Muscle layer of colon (tissue), 2 donors: ENCODE results near the gene TCF7L2.
"Not testable (repeated sequence)": the region's sequence is repeated elsewhere in the genome, so short reads cannot be mapped to it uniquely, and the experiment has no call there.

Experiments
- H3K27ac ChIP-seq: one replicate; pipeline ENCODE4 v1.7.0; 2013; ENCODE audit warnings: low read depth, mild to moderate bottlenecking, low read length, moderate library complexity
- H3K27me3 ChIP-seq, 2 donors: one replicate each; pipeline ENCODE4 v1.7.0; 2013; ENCODE audit warnings: low read length in 2 of 2, mild to moderate bottlenecking in 2 of 2; ENCODE audit not compliant: insufficient read depth in 2 of 2, control insufficient read depth in 1 of 2
- H3K36me3 ChIP-seq: one replicate; pipeline ENCODE4 v1.7.0; 2013; ENCODE audit warnings: mild to moderate bottlenecking, low read length; ENCODE audit not compliant: insufficient read depth
- H3K4me1 ChIP-seq: one replicate; pipeline ENCODE4 v1.7.0; 2013; ENCODE audit warnings: mild to moderate bottlenecking, low read length; ENCODE audit not compliant: insufficient read depth
- H3K4me3 ChIP-seq, 2 donors: one replicate each; pipeline ENCODE4 v1.7.0; 2013; ENCODE audit warnings: low read length in 2 of 2, low read depth in 1 of 2, mild to moderate bottlenecking in 1 of 2, moderate library complexity in 1 of 2
- H3K9ac ChIP-seq: one replicate; pipeline ENCODE4 v1.7.0; 2013; ENCODE audit warnings: low read length
- H3K9me3 ChIP-seq: one replicate; pipeline ENCODE4 v1.7.0; 2013; ENCODE audit warnings: mild to moderate bottlenecking, low read length
- donor health status: abdominal sarcoma.
- donor health status: Adenocarcinoma of cecum.

Gene TCF7L2

DNA sequence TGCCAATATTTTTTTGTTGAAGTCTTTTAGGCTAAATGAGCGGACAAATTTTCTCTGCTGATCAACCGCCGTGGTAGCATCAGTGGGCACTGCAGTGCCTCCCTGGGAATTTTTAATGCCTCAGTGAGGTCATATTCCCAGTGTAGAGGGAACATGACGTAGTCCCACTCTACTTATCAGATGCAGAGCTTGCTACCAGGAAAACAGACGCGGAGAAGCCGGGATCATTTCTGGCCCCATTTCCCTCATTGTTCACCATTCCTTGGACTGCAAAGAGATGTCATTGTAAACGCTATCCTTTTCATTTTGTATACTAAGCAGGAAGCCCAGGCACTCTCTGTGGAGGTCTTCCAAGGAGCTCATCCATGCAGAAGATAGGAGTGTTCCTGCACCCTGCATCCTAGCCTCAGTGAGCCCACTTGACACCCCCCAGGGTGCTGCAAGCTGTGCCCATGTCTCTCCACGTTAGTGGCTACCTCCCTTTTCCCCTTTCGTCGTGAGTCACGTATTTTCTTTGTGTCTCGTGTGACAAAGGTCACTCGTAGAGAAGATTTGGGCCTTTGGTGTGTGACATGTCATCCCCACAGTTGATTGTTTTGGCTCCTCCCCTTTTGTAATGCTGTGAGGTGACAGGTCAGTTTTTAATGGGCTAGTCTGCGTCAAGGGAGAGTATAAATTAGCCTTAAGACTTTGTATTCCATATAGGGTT is 145.5 kb downstream of the TCF7L2 start:
- H3K27me3 ChIP-seq = no peaks in the 10 kb centered on the region
- H3K4me3 ChIP-seq = no peak overlapping the region
- no peaks in the 10 kb centered on the region for H3K36me3 ChIP-seq
- peaks cover 54% of the 10 kb centered on the region for H3K4me1 ChIP-seq
- no peak overlapping the region for H3K9ac ChIP-seq
- H3K9me3 ChIP-seq = no peaks in the 10 kb centered on the region
- H3K27ac ChIP-seq = peak overlapping the region; percentile 66

DNA sequence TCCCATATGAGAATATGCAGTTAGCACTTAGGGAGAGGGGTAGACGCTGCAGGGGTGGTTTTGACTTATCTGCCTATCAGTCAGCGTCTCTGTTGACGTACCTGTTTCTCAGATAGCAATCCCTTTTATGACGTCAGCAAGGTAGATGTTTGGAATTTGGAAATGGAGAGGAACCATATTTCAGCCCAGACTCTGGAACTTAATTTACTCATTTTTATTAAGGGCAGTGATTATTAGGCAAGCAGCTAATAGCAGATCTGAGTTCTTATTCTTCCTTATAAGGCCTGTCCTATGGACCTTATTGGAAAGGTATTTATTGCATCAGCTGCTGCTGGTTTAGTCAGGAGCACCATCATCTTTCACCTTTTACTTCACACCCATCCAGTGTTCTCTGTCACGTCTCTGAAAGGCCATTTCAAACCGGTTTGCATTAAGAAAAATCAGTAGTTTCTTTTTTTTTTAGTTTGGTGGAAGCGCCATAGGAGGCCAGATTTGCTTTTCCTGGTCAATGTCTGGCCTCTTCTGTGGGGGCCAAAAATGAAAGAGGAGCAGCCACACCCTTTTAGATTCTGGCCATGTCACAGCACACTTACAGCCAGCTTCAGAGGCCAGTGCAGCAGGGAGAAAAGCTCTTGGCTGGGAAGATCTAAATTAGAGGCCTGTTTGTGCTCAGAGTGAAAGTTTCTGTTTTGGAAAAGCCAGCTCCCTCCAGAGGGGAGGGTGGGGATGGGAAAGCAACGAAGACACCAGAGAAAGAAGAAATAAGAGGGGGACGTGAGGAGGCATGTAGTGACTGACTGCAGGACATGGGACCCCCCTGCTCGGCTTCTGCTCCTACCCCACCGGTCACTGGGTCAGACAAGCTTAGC is 146.3 kb downstream of the TCF7L2 start:
- H3K9me3 ChIP-seq = no peaks in the 10 kb centered on the region
- H3K36me3 ChIP-seq = no peaks in the 10 kb centered on the region
- H3K9ac ChIP-seq = no peak overlapping the region
- H3K27me3 ChIP-seq = no peaks in the 10 kb centered on the region
- H3K27ac ChIP-seq = peak overlapping the region; percentile 66
- peaks cover 54% of the 10 kb centered on the region for H3K4me1 ChIP-seq
- peak overlapping the region in 1 of 2 donors; percentile 30 for H3K4me3 ChIP-seq

DNA sequence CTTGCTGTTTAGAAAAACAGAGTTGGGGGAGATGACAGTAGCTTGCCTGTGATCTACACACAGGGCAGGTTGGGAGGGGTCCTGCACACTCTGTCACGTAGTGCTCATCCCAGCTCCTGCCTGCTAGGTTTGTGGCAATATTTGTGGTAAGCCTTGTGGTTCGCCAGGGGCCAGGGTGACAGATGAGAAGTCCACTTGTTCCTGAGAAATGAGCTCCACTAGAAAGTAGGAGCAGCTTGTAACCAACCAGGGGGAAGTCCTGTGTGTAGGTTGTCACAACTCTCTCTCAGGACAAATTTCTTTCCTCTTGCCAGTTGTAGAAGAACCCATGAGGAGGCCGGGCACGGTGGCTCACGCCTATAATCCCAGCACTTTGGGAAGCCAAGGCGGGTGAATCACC is 147.0 kb downstream of the TCF7L2 start:
- no peaks in the 10 kb centered on the region for H3K9me3 ChIP-seq
- H3K27me3 ChIP-seq = no peaks in the 10 kb centered on the region
- no peaks in the 10 kb centered on the region for H3K36me3 ChIP-seq
- peak overlapping the region; percentile 66 for H3K27ac ChIP-seq
- H3K4me1 ChIP-seq = peaks cover 55% of the 10 kb centered on the region
- peak overlapping the region in 1 of 2 donors; percentile 30 for H3K4me3 ChIP-seq
- no peak overlapping the region for H3K9ac ChIP-seq

DNA sequence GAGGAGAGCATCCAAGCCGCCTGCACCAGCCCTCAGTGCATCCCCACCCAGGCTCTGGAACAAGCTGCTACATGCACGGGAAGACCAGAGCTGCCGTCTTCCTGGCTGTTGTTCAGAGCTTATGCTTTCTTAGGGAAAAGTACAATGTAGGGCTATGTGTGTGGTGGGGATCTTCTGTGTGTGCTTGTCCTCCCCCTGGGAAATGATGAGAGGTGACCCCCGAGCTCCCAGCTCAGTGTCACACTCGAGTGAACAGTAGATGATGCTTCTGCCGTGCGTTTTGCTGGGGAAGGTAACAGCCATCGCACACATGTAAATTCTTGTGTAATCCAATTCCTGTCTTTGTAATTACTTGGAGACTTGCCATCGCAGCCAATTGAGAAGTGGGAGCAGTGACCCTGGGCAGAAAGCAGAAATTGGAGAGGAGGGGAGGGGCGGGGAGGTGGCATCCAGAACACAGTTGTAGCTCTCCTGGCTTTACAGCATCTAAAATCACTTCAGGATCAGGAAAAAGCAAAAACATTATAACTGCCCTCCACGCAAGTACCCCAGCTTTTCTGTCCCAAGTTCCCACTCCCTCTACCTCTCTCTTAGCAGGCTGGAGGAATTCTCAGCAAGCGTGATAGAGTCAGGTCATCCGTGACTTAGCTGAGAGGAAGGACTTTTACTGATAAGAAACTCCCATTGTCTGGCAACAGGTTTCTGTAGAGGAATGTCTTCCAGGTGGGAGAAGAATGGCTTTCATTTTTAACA is 149.6 kb downstream of the TCF7L2 start:
- Histone ChIP-seq H3K27me3 (no peaks in the 10 kb centered on the region), H3K4me1 (peaks cover 70% of the 10 kb centered on the region), H3K9me3 (no peaks in the 10 kb centered on the region), H3K27ac (no peak overlapping the region), H3K4me3 (no peak overlapping the region), H3K9ac (no peak overlapping the region), H3K36me3 (no peaks in the 10 kb centered on the region)

DNA sequence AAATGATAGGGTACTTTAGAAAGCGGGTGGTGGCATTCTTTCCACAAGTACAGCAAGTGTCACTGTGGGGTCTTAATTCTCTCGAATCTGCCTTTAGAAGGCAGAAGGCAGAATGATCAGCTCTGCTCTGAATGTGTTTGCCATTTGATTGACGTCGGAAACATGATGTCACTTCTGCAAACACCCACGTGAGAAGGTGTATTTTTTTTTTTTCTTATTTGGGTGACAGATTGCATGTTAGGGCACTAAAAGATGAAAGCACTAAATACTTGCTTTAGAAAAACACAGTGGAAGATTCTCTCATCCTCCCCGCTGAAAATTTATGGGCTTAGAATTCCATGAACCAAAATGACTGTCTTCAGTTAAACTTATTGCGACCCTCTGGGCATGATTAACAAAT is 150.2 kb downstream of the TCF7L2 start:
- no peak overlapping the region for H3K4me3 ChIP-seq
- H3K27ac ChIP-seq = no peak overlapping the region
- H3K27me3 ChIP-seq = no peaks in the 10 kb centered on the region
- peaks cover 74% of the 10 kb centered on the region for H3K4me1 ChIP-seq
- no peaks in the 10 kb centered on the region for H3K36me3 ChIP-seq
- H3K9ac ChIP-seq = no peak overlapping the region
- H3K9me3 ChIP-seq = no peaks in the 10 kb centered on the region

DNA sequence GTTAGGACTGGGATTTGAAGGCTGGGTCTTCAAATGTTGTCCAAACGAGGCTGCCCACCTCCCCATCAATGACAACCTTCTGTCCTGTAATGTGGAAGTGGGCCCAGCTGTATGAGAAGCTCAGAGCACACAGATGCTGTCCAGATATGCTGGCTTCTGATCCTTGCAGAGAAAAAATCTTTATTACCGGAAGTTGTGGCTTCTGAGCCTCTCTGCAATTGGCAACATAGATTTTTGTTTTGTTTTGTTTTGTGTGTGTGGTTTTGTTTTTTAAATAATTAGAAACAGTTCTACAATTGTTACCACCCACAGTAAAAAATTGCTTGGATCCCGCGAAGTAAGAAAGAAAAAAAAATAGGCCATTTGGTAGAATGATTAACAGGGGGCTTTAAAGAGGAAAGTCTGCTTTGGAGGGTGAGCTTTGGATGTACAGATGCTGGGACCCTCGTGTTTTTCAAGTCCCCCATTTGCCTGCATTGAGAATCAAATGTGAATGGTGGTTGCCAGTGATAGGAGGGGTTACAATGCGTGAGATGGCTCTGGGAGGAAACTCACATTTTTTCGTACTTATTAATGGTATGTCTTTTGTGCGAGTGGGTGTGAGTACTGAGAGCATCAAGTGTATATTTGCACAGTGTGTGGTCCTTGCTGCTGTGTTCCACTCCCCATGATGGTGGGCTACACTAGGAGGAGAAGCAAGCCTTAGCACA is 153.2 kb downstream of the TCF7L2 start:
- H3K9me3 ChIP-seq = no peaks in the 10 kb centered on the region
- peaks cover 67% of the 10 kb centered on the region for H3K4me1 ChIP-seq
- H3K9ac ChIP-seq = no peak overlapping the region
- H3K4me3 ChIP-seq = no peak overlapping the region
- no peaks in the 10 kb centered on the region for H3K27me3 ChIP-seq
- H3K27ac ChIP-seq = no peak overlapping the region
- no peaks in the 10 kb centered on the region for H3K36me3 ChIP-seq

DNA sequence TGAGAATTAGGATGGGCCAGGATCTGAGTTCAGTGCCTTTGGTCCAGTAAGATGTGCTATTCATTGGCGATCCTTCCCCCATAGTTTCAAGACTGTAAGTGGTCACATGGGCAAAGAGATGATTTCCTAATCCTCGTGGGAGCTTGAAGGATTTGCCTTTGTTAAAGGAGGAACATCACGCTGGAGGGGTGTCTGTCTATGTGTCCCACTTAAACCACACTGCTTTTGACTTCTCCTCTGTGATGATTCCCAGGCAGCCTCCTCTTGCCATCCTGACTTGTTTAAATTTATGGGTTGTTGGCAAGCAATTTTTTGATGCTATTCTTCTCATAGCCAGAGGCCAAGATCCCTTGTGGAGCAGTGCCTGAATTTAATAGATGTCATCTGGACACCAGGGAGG is 154.0 kb downstream of the TCF7L2 start:
- H3K4me3 ChIP-seq = no peak overlapping the region
- H3K27me3 ChIP-seq = no peaks in the 10 kb centered on the region
- no peak overlapping the region for H3K9ac ChIP-seq
- no peaks in the 10 kb centered on the region for H3K9me3 ChIP-seq
- H3K27ac ChIP-seq = no peak overlapping the region
- H3K4me1 ChIP-seq = peaks cover 64% of the 10 kb centered on the region
- no peaks in the 10 kb centered on the region for H3K36me3 ChIP-seq

DNA sequence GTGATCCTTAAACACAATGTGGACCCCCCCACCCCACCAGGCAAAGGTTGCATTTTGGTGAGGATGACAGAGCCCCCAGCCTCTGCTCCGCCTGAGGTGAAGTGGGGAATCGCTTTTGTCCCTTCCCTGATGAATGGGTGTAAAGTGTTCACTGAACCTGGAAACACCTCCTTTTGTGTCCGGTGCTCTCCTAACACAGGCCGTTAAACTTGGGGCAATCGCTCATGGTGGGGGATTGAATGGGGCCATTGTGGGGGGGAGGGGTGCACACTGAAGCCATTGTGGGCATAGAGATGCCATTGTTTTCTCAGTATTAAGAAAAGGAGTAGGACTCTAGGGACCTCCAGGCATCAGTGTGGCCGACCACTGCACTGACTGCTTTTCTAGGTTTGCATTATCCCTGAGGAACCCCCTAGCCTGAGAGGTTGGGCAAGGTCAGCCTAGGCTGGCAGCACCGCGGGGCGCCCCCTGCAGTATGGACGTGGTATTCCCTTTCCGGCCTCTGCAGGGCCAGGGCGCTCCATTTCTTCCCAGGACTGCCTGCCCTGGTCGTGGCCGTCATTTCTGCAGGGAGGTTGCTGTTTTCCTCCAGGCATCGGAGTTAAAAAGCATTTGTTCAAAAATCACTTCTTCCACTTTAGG is 158.3 kb downstream of the TCF7L2 start:
- no peaks in the 10 kb centered on the region for H3K36me3 ChIP-seq
- H3K4me3 ChIP-seq = no peak overlapping the region
- H3K4me1 ChIP-seq = peaks cover 40% of the 10 kb centered on the region
- no peak overlapping the region for H3K9ac ChIP-seq
- H3K9me3 ChIP-seq = no peaks in the 10 kb centered on the region
- no peak overlapping the region for H3K27ac ChIP-seq
- no peaks in the 10 kb centered on the region for H3K27me3 ChIP-seq

DNA sequence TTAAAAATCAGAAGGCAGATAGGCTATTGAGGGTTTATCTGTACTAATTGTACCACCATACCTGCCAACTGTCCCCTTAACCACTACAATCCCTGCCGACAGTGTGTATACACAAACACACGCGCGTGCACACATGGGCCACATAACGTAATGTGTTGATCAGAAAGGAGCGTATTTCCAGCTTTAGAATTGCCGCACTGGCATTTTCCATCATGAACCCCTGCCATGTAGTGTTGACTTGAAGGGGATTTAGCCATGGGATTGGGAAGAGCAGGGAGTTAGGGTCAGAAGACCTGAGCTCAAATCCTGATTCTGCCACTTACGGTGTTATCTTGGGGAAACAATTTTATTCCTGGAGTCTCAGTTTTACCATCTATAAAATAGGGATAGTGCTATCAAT is 158.9 kb downstream of the TCF7L2 start:
- Histone ChIP-seq H3K27ac (no peak overlapping the region), H3K36me3 (no peaks in the 10 kb centered on the region), H3K4me1 (peaks cover 34% of the 10 kb centered on the region), H3K27me3 (no peaks in the 10 kb centered on the region), H3K4me3 (no peak overlapping the region), H3K9ac (no peak overlapping the region), H3K9me3 (no peaks in the 10 kb centered on the region)

DNA sequence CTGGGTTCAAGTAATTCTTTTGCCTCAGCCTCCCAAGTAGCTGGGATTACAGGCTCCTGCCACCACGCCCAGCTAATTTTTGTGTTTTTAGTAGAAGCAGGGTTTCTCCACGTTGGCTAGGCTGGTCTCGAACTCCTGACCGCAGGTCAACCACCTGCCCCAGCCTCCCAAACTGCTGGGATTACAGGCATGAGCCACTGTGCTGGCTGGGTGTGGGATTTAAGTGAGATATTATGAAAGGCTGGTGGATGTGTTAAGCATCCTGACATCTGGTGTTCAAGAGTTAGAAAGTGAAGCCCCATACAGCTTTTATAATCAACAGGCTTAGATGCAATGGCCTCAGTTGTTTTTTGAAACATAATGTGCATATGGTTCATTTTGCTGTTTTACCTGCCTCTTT is 159.4 kb downstream of the TCF7L2 start:
- H3K9me3 ChIP-seq, H3K27ac ChIP-seq, H3K27me3 ChIP-seq, H3K9ac ChIP-seq, H3K36me3 ChIP-seq, H3K4me3 ChIP-seq: not testable (repeated sequence)
- H3K4me1 ChIP-seq = peaks cover 28% of the 10 kb centered on the region
